ENCODE data around the gene PARP3. TPM values are rescaled to one million over a fixed set of nuclear protein-coding genes. Genes with fewer than 3 reads are reported as not detected.
"Not testable (repeated sequence)": the region's sequence is repeated elsewhere in the genome, so short reads cannot be mapped to it uniquely, and the experiment has no call there.

The PARP3 gene
- total and polyA plus RNA-seq, 2 of the 8 experiments (the other 6 are each of a cell fraction or from before 2014, with no cell fraction given), result 1.3 to 1.6 TPM

- H3K36me3 ChIP-seq (ENCODE audit: control insufficient read depth in 2 of 4, insufficient read depth in 4 of 4, low read length in 3 of 4); H4K91ac ChIP-seq (replicated peaks; ENCODE audit: insufficient read length, low read length); H3K56ac ChIP-seq (replicated peaks; ENCODE audit: insufficient read length, low read depth, low read length); FAIRE-seq; H2BK120ac ChIP-seq (replicated peaks; ENCODE audit: low read depth, low read length); H2AK5ac ChIP-seq (ENCODE audit: low read depth, low read length); H4K20me1 ChIP-seq (replicated peaks in 1 of 2; ENCODE audit: control insufficient read depth in 1 of 2, insufficient read depth in 2 of 2, low read length in 2 of 2); H3K18ac ChIP-seq (ENCODE audit: extremely low read depth, low read length); DNase-seq (ENCODE audit: low read depth in 1 of 2, low spot score in 2 of 2); H2BK12ac ChIP-seq (ENCODE audit: low read depth, low read length); H3K27ac ChIP-seq (ENCODE audit: low read depth, low read length); POLR2A ChIA-PET (ENCODE audit: partially characterized antibody); H3K23me2 ChIP-seq (ENCODE audit: low read depth, low read length); H3K4me2 ChIP-seq (ENCODE audit: insufficient read depth in 1 of 2, low read depth in 2 of 2, low read length in 2 of 2); H3K9me3 ChIP-seq (ENCODE audit: insufficient read depth in 2 of 2, low read depth in 1 of 2, low read length in 1 of 2); H2BK15ac ChIP-seq (ENCODE audit: low read length); H3K9ac ChIP-seq (replicated peaks in 1 of 4; ENCODE audit: extremely low read depth in 1 of 4, low read depth in 3 of 4, low read length in 3 of 4); H2BK5ac ChIP-seq (ENCODE audit: low read depth, low read length); H3K23ac ChIP-seq (ENCODE audit: insufficient read length); H2BK20ac ChIP-seq (ENCODE audit: low read length); H3K79me2 ChIP-seq (ENCODE audit: control insufficient read depth in 1 of 2, insufficient read depth in 2 of 2, low read length in 2 of 2); H4K5ac ChIP-seq (ENCODE audit: insufficient read length, low read depth, low read length); H2AFZ ChIP-seq (ENCODE audit: low read length); H3K4me3 ChIP-seq (ENCODE audit: extremely low read depth in 1 of 4, insufficient read depth in 2 of 4, low read depth in 3 of 4, low read length in 4 of 4); H3K14ac ChIP-seq (ENCODE audit: insufficient read length); H3K4ac ChIP-seq (replicated peaks; ENCODE audit: insufficient read length, low read depth, low read length); H3K79me1 ChIP-seq (ENCODE audit: low read depth, low read length); H3K27me3 ChIP-seq (replicated peaks in 1 of 4; ENCODE audit: control insufficient read depth in 3 of 4, extremely low read depth in 1 of 4, insufficient read depth in 3 of 4, low read length in 3 of 4); H4K8ac ChIP-seq (ENCODE audit: extremely low read depth, insufficient read depth, low read length); H3K4me1 ChIP-seq (replicated peaks in 1 of 4; ENCODE audit: control insufficient read depth in 3 of 4, insufficient read depth in 4 of 4, low read length in 3 of 4): not testable (repeated sequence)
- WGBS, 2 experiments (ENCODE audit: extremely low coverage in 1 of 2, insufficient coverage in 1 of 2, insufficient read length in 1 of 2, insufficient replicate concordance in 2 of 2, low coverage in 1 of 2, low lambda C conversion rate in 2 of 2, missing lambda C conversion rate in 1 of 2), result 89% methylated on average over 7 of the region's 7 CpGs; no CpG with 5 or more reads in 1 of the 2 experiments
- CTCF ChIA-PET (ENCODE audit: partially characterized antibody), result interaction anchor here (1.7 kb wide), 1 partner anchor 181 kb away, joined by 7 read pairs; no protein-coding TSS in a partner anchor
Measured at GRCh38 chr3:51900043-51900442, 42.1 kb upstream of the PARP3 start.

- H3K56ac ChIP-seq (replicated peaks; ENCODE audit: insufficient read length, low read depth, low read length); H2BK15ac ChIP-seq (ENCODE audit: low read length); H3K23me2 ChIP-seq (ENCODE audit: low read depth, low read length); H3K23ac ChIP-seq (ENCODE audit: insufficient read length); H3K18ac ChIP-seq (ENCODE audit: extremely low read depth, low read length); DNase-seq (ENCODE audit: low read depth in 1 of 2, low spot score in 2 of 2); H2AK5ac ChIP-seq (ENCODE audit: low read depth, low read length); H3K79me1 ChIP-seq (ENCODE audit: low read depth, low read length); H4K8ac ChIP-seq (ENCODE audit: extremely low read depth, insufficient read depth, low read length); H2AFZ ChIP-seq (ENCODE audit: low read length); H2BK12ac ChIP-seq (ENCODE audit: low read depth, low read length); H3K79me2 ChIP-seq (ENCODE audit: control insufficient read depth in 1 of 2, insufficient read depth in 2 of 2, low read length in 2 of 2); H3K9me3 ChIP-seq (ENCODE audit: insufficient read depth in 2 of 2, low read depth in 1 of 2, low read length in 1 of 2); H3K4me1 ChIP-seq (replicated peaks in 1 of 4; ENCODE audit: control insufficient read depth in 3 of 4, insufficient read depth in 4 of 4, low read length in 3 of 4); H2BK20ac ChIP-seq (ENCODE audit: low read length); H3K27me3 ChIP-seq (replicated peaks in 1 of 4; ENCODE audit: control insufficient read depth in 3 of 4, extremely low read depth in 1 of 4, insufficient read depth in 3 of 4, low read length in 3 of 4); H4K5ac ChIP-seq (ENCODE audit: insufficient read length, low read depth, low read length); H4K91ac ChIP-seq (replicated peaks; ENCODE audit: insufficient read length, low read length); FAIRE-seq; H3K27ac ChIP-seq (ENCODE audit: low read depth, low read length); H3K4me3 ChIP-seq (ENCODE audit: extremely low read depth in 1 of 4, insufficient read depth in 2 of 4, low read depth in 3 of 4, low read length in 4 of 4); POLR2A ChIA-PET (ENCODE audit: partially characterized antibody); H3K4me2 ChIP-seq (ENCODE audit: insufficient read depth in 1 of 2, low read depth in 2 of 2, low read length in 2 of 2); H2BK120ac ChIP-seq (replicated peaks; ENCODE audit: low read depth, low read length); H3K14ac ChIP-seq (ENCODE audit: insufficient read length); H3K36me3 ChIP-seq (ENCODE audit: control insufficient read depth in 2 of 4, insufficient read depth in 4 of 4, low read length in 3 of 4); CTCF ChIA-PET (ENCODE audit: partially characterized antibody); H4K20me1 ChIP-seq (replicated peaks in 1 of 2; ENCODE audit: control insufficient read depth in 1 of 2, insufficient read depth in 2 of 2, low read length in 2 of 2); H2BK5ac ChIP-seq (ENCODE audit: low read depth, low read length); H3K9ac ChIP-seq (replicated peaks in 1 of 4; ENCODE audit: extremely low read depth in 1 of 4, low read depth in 3 of 4, low read length in 3 of 4); H3K4ac ChIP-seq (replicated peaks; ENCODE audit: insufficient read length, low read depth, low read length): not testable (repeated sequence)
- whole genome bisulfite sequencing, 2 experiments (ENCODE audit: extremely low coverage in 1 of 2, insufficient coverage in 1 of 2, insufficient read length in 1 of 2, insufficient replicate concordance in 2 of 2, low coverage in 1 of 2, low lambda C conversion rate in 2 of 2, missing lambda C conversion rate in 1 of 2), result 88% methylated on average over 7 of the region's 7 CpGs; no CpG with 5 or more reads in 1 of the 2 experiments
Measured at GRCh38 chr3:51902361-51902760, 39.8 kb upstream of the PARP3 start.
